CD4-positive, alpha-beta T cell treated with Interleukin-12 subunit alpha and Interleukin-12 subunit beta, for 1 hour (primary cell): Measurements from ENCODE around the gene UHMK1.
"Not testable (repeated sequence)": the region's sequence is repeated elsewhere in the genome, so short reads cannot be mapped to it uniquely, and the experiment has no call there.

Source experiments
- DNase-seq: peaks from one replicate; pipeline ENCODE4 v3.0.0-alpha.2; 2020

The UHMK1 gene

DNA sequence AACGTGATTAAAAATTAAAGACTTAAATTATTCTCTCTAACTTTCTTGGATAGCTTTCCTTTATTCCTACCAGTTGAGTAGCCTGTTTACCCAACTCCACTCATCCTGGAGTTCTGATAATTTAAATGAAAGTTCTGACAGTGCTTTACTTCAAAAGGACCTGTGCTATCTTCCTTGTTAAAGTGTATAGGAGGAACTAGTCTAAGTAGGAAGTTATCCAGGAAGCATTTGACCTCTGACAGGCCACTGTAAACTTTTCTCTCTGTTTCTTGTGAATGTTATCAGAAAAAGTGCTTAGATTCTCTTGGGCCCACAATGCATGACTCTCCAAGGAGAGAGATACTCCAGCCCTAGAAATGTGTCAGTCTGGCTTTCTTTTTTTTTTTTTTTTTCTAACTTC is 73.1 kb downstream of the UHMK1 start:
- DNase-seq = no peak

DNA sequence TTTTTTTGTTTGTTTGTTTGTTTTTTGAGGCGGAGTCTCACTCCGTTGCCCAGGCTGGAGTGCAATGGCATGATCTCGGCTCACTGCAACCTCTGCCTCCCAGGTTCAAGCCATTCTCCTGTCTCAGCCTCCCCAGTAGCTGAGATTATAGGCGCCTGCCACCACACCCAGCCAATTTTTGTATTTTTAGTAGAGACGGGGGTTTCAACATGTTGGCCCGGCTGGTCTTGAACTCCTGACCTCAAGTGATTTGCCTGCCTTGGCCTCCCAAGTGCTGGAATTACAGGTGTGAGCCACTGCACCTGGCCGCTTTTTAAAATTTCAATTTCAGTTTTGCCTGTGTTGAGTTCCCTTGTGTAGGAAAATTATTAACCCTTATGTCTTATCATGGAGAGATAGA is 73.5 kb downstream of the UHMK1 start:
- DNase-seq = not testable (repeated sequence)

GRCh38 chr1:162571696-162572095 is 74.1 kb downstream of the UHMK1 start:
- no peak for DNase-seq

DNA sequence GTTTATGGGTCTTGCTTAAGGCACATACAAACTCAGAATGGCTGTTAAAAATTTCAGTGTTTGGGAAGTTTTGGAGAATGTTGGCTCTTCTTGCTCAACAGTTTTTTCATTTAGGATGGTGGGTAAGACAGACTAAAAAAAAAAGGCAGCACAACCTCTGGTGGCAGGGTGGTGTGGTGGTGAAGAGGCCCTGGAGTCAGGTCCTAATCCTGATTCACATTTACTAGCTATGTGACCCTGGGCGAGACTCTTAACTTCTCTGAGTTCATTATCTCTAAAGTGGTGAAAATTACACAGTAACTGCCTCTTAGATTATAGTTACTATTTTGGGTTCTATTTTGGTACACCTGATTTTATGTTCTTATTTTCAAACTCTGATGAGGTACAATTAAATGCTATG is 75.5 kb downstream of the UHMK1 start:
- DNase-seq = no peak

DNA sequence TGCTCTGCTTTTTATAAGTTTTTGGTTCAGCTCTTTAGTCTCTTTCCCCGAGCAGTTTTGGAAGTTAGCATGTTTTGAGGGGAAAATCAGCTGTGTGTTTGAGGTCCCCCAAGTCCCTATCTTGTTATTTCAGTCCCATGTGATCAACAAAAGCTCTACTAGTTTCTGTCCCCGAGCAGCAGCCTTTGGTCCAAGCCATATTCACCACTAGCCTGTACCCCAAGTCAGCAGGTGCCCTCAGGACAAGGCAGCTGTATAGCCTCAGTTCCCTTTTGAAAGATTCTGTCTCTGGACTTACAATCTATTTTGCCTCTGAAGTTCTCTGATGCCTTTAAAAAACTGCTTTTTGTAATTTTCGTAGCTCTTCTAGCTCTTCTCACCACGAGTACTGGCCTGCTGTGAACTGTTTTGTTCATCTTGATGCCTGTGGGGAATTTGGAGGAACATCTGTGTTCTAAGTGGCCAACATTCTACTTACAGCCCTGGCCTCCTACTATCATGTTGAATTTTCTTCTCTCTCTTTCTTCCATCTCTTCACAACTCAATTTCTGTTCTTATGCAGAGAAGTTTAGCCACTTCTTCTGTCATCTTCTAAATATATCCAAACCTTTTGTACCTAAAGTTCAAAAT is 80.6 kb downstream of the UHMK1 start:
- DNase-seq = no peak

DNA sequence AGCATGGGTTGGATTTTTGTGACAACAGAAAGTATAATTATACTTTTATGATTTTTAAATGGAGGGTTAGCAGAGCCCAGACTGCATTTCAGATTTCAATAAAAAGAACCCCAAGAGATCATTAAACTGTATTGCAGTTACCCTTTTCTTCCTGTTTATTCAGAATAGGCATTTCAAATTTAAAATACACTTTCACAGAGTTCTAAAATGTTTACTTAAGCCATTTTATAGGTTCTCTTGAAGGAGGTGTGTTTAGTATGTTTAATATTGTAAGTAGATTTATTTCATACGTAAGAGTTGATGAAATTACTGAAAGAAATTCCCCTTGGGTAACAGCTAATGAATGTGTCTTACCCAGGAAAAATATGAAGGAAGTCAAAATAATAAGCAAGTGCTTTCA is 81.3 kb downstream of the UHMK1 start:
- no peak for DNase-seq
